GM23248 (cell line): ENCODE measurements around the gene WDR4.

Experiments
- EZH2 ChIP-seq: fragments of 200-600 bp; sonication (generic); IDR thresholded peaks from 2 replicates; pipeline ENCODE4 v1.6.1; 2018; ENCODE audit warnings: antibody characterized with exemption, mild to moderate bottlenecking; ENCODE audit not compliant: insufficient read depth, poor library complexity, severe bottlenecking
- EZH2phosphoT487 ChIP-seq: fragments of 200-600 bp; sonication (generic); IDR thresholded peaks from 2 replicates; pipeline ENCODE4 v1.6.1; 2018; ENCODE audit warnings: antibody characterized with exemption, moderate library complexity, mild to moderate bottlenecking, low read depth; ENCODE audit not compliant: insufficient read depth

DNA sequence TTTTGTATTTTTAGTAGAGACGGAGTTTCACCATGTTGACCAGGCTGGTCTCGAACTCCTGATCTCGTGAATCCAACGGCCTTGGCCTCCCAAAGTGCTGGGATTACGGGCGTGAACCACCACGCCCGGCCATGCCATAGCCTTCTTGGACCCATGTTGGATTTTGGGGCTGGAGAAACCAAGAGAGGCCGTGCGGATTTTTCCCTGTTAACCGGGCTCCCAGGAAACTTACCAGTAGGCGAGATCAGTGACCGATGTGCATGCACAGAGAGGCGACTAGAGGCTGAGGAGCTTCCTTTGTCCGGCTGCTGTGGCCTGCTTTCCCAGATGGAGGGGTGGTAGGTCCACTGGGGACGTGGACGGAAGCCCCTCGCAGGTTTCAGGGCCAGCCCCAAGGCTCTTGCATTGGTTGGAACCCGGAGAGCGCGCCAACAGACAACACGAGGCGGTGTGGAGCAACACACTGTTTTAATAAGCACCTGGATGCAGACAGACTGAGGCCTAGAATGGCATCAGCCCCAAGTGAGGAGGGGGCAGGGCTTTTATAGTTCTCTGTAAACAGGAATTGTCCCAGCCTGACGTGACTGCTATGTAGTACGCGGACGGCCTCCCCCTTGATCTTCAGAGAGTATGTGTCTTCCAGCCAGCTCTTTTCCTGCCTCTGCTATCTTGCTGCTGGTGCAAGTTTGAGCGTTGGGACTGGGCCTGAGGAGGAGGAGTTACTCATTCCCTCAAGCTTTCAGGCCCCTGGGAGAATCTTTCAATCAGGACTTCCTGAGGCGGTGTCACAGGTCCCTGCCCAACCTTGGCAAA lies 46.0 kb upstream of the WDR4 start, which contains the start of gene ERVH48-1:
- TF ChIP-seq EZH2: no peak
- no peak for TF ChIP-seq EZH2phosphoT487
